Activated CD8-positive, alpha-beta T cell treated with anti-CD3 and anti-CD28 coated beads, Interleukin-2, amount 10 ng/mL, durations not matched to agents 7 days and 5 days (primary cell): Measurements from ENCODE around the gene PCBP1. TPM values are rescaled to one million over a fixed set of nuclear protein-coding genes. Genes with fewer than 3 reads are reported as not detected.
A peak's percentile ranks its signal among the peaks of the same experiment; 100 is the strongest.
"Not testable (repeated sequence)": the region's sequence is repeated elsewhere in the genome, so short reads cannot be mapped to it uniquely, and the experiment has no call there.

Experiments
- ATAC-seq: fragments of 150-1000 bp; cut with Tn5 transposase; one replicate; pipeline ENCODE4 v1.10.0; 2021; ENCODE audit warnings: moderate library complexity
- CTCF ChIA-PET: fragments of 350-600 bp; sonication (Branson Sonifier 250); formaldehyde crosslinking; loops from one replicate; lab custom pipeline; 2021; ENCODE audit warnings: antibody characterized with exemption; lab: Charles Lee
- POLR2A ChIA-PET: fragments of 350-600 bp; sonication (Branson Sonifier 250); formaldehyde crosslinking; loops from one replicate; lab custom pipeline; 2021; ENCODE audit warnings: antibody characterized with exemption; lab: Charles Lee
- DNase-seq: peaks from one replicate; pipeline ENCODE4 v3.0.0-alpha.2; 2020
- H3K27ac Mint-ChIP-seq: one replicate; pipeline ENCODE4 v1.8.0; 2021; ENCODE audit warnings: mild to moderate bottlenecking, mixed read lengths
- H3K27me3 Mint-ChIP-seq: one replicate; pipeline ENCODE4 v1.8.0; 2021; ENCODE audit warnings: low read depth, mixed read lengths
- H3K36me3 Mint-ChIP-seq: one replicate; pipeline ENCODE4 v1.8.0; 2021; ENCODE audit warnings: low read depth, mixed read lengths
- H3K4me1 Mint-ChIP-seq: one replicate; pipeline ENCODE4 v1.8.0; 2021; ENCODE audit warnings: low read depth, mixed read lengths
- H3K4me3 Mint-ChIP-seq: one replicate; pipeline ENCODE4 v1.8.0; 2021; ENCODE audit warnings: mild to moderate bottlenecking, mixed read lengths
- H3K9me3 Mint-ChIP-seq: one replicate; pipeline ENCODE4 v1.8.0; 2022; ENCODE audit warnings: mixed read lengths; ENCODE audit not compliant: insufficient read depth
- total RNA-seq, 2 experiments: library from RNA; stranded (reverse); gene quantifications; one replicate each; pipeline ENCODE4 v1.2.3, GENCODE V29; 2021

The PCBP1 gene
- total RNA-seq, 2 experiments from 2014 or later, result 516 to 518 TPM

GRCh38 chr2:70049255-70049654 is 38.0 kb upstream of the PCBP1 start:
- no peak for DNase-seq
- H3K9me3 Mint-ChIP-seq, result no peaks in the 10 kb centered on the region
- H3K4me3 Mint-ChIP-seq, result no peak overlapping the region
- no peak overlapping the region for H3K27ac Mint-ChIP-seq
- ATAC-seq, result no peak
- H3K27me3 Mint-ChIP-seq, result no peaks in the 10 kb centered on the region
- H3K4me1 Mint-ChIP-seq, result peaks cover 32% of the 10 kb centered on the region
- ChIA-PET CTCF (interaction anchor here (0.8 kb wide), 1 partner anchor 19 kb away, joined by 3 read pairs; no protein-coding TSS in a partner anchor), POLR2A (interaction anchor here (1.1 kb wide), 1 partner anchor 98 kb away, joined by 3 read pairs; no protein-coding TSS in a partner anchor)
- H3K36me3 Mint-ChIP-seq, result peaks cover 59% of the 10 kb centered on the region

- no peaks in the 10 kb centered on the region for H3K27me3 Mint-ChIP-seq
- H3K27ac Mint-ChIP-seq, result no peak overlapping the region
- DNase-seq (no peak), ATAC-seq (no peak)
- peaks cover 58% of the 10 kb centered on the region for H3K36me3 Mint-ChIP-seq
- H3K4me1 Mint-ChIP-seq, result peaks cover 17% of the 10 kb centered on the region
- CTCF ChIA-PET, result interaction anchor here (1.2 kb wide), 1 partner anchor 20 kb away, joined by 4 read pairs; no protein-coding TSS in a partner anchor
- no peak overlapping the region for H3K4me3 Mint-ChIP-seq
- POLR2A ChIA-PET, result no interaction called here
- H3K9me3 Mint-ChIP-seq, result no peaks in the 10 kb centered on the region
Observed at GRCh38 chr2:70050631-70051425, 36.4 kb upstream of the PCBP1 start.

DNA sequence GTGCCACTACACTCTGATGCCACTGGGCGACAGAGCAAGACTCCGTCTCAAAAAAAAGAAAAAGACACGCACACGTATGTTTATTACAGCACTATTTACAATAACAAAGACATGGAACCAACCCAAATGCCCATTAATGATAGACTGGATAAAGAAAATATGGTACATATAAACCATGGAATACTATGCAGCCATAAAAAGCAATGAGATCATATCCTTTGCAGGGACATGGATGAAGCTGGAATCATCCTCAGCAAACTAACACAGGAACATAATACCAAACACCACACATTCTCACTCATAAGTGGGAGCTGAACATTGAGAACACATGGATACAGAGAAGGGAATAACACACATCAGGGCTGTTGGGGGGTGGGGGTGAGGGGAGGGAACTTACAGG is 32.0 kb upstream of the PCBP1 start:
- CTCF ChIA-PET, H3K27me3 Mint-ChIP-seq, POLR2A ChIA-PET, H3K4me1 Mint-ChIP-seq, H3K27ac Mint-ChIP-seq, DNase-seq, H3K4me3 Mint-ChIP-seq, ATAC-seq, H3K9me3 Mint-ChIP-seq: not testable (repeated sequence)
- peaks cover 42% of the 10 kb centered on the region for H3K36me3 Mint-ChIP-seq

- peaks cover 20% of the 10 kb centered on the region for H3K36me3 Mint-ChIP-seq
- no peak overlapping the region for H3K4me3 Mint-ChIP-seq
- ChIA-PET POLR2A (interaction anchor here (1.6 kb wide), 1 partner anchor 147 kb away, joined by 4 read pairs; no protein-coding TSS in a partner anchor), CTCF (interaction anchor here (3.8 kb wide), 2 partner anchors 81 to 147 kb away, joined by 19 to 42 read pairs; partner anchors contain the start of gene MXD1)
- no peaks in the 10 kb centered on the region for H3K9me3 Mint-ChIP-seq
- no peak for ATAC-seq
- no peak for DNase-seq
- H3K4me1 Mint-ChIP-seq, result peaks cover 1% of the 10 kb centered on the region
- no peaks in the 10 kb centered on the region for H3K27me3 Mint-ChIP-seq
- no peak overlapping the region for H3K27ac Mint-ChIP-seq
Observed at GRCh38 chr2:70061317-70061716, 26.0 kb upstream of the PCBP1 start.

DNA sequence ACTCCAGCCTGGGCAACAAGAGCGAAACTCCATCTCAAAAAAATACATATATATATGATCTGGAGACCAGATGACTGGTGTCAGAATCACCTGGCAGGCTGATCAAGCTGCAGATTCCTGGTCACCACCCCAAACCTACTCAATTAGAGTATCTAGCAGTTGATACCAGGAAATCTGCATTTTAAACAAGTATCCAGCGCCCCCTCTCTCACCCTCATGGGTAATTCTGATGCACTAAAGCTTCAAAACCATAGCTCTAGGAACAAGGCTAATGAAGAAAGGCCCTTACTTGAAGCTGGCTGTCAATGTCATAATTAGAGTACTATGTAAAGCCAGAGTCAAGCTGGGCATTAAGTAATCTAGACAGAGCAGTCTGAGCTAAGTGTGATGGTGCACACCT is 25.0 kb upstream of the PCBP1 start:
- CTCF ChIA-PET, result interaction anchor here (1.0 to 3.8 kb wide), 11 partner anchors 9 to 337 kb away, joined by 3 to 42 read pairs (median 5); partner anchors contain the start of gene MXD1

GRCh38 chr2:70068119-70068518 is 19.2 kb upstream of the PCBP1 start:
- Mint-ChIP-seq H3K9me3 (no peaks in the 10 kb centered on the region), H3K36me3 (peaks cover 29% of the 10 kb centered on the region), H3K27me3 (no peaks in the 10 kb centered on the region), H3K27ac (peak overlapping the region; percentile 87), H3K4me3 (peak overlapping the region; percentile 55), H3K4me1 (peaks cover 40% of the 10 kb centered on the region)
- ATAC-seq (no peak), DNase-seq (no peak)
- POLR2A ChIA-PET, result interaction anchor here (0.6 to 4.1 kb wide), 8 partner anchors 17 to 156 kb away, joined by 3 to 23 read pairs (median 4); partner anchors contain the start of gene MXD1
- CTCF ChIA-PET, result interaction anchor here (1.0 to 6.9 kb wide), 11 partner anchors 9 to 343 kb away, joined by 3 to 142 read pairs (median 6); partner anchors contain the start of genes MXD1 and SNRNP27

More for the DNA sequence above, 25.0 kb upstream of the PCBP1 start:
- H3K36me3 Mint-ChIP-seq, result peaks cover 24% of the 10 kb centered on the region
- H3K27ac Mint-ChIP-seq, result no peak overlapping the region
- H3K27me3 Mint-ChIP-seq, result no peaks in the 10 kb centered on the region
- no peak for ATAC-seq
- no peak overlapping the region for H3K4me3 Mint-ChIP-seq
- H3K4me1 Mint-ChIP-seq, result peaks cover 5% of the 10 kb centered on the region
- peak; percentile 41 for DNase-seq
- no peaks in the 10 kb centered on the region for H3K9me3 Mint-ChIP-seq
- POLR2A ChIA-PET, result interaction anchor here (1.6 kb wide), 1 partner anchor 148 kb away, joined by 4 read pairs; no protein-coding TSS in a partner anchor

GRCh38 chr2:70069049-70069448 is 18.2 kb upstream of the PCBP1 start:
- DNase-seq, result peak; percentile 79
- peak overlapping the region; percentile 55 for H3K4me3 Mint-ChIP-seq
- ATAC-seq, result peak; percentile 90
- POLR2A ChIA-PET, result interaction anchor here (0.7 to 4.1 kb wide), 12 partner anchors 10 to 157 kb away, joined by 3 to 23 read pairs (median 4); partner anchors contain the start of genes MXD1 and PCBP1
- H3K9me3 Mint-ChIP-seq, result no peaks in the 10 kb centered on the region
- peak overlapping the region; percentile 87 for H3K27ac Mint-ChIP-seq
- no peaks in the 10 kb centered on the region for H3K27me3 Mint-ChIP-seq
- peaks cover 44% of the 10 kb centered on the region for H3K4me1 Mint-ChIP-seq
- CTCF ChIA-PET, result interaction anchor here (0.7 to 6.9 kb wide), 16 partner anchors 10 to 344 kb away, joined by 3 to 142 read pairs (median 4); partner anchors contain the start of genes MXD1 and SNRNP27
- peaks cover 35% of the 10 kb centered on the region for H3K36me3 Mint-ChIP-seq

GRCh38 chr2:70070542-70071268 is 16.6 kb upstream of the PCBP1 start:
- peak overlapping the region; percentile 57 for H3K4me3 Mint-ChIP-seq
- no peaks in the 10 kb centered on the region for H3K9me3 Mint-ChIP-seq
- H3K27me3 Mint-ChIP-seq, result no peaks in the 10 kb centered on the region
- ATAC-seq (peak; percentile 80), DNase-seq (peak; percentile 81)
- POLR2A ChIA-PET, result interaction anchor here (0.6 to 4.1 kb wide), 16 partner anchors 9 to 453 kb away, joined by 3 to 23 read pairs (median 4); partner anchors contain the start of genes C2orf42 and MXD1
- H3K27ac Mint-ChIP-seq, result peak overlapping the region; percentile 87
- peaks cover 36% of the 10 kb centered on the region for H3K36me3 Mint-ChIP-seq
- CTCF ChIA-PET, result interaction anchor here (0.6 to 6.9 kb wide), 41 partner anchors 8 to 346 kb away, joined by 3 to 142 read pairs (median 4); partner anchors contain the start of gene MXD1
- peaks cover 47% of the 10 kb centered on the region for H3K4me1 Mint-ChIP-seq

GRCh38 chr2:70073493-70073892 is 13.8 kb upstream of the PCBP1 start:
- DNase-seq, result no peak
- no peak overlapping the region for H3K4me3 Mint-ChIP-seq
- H3K27ac Mint-ChIP-seq, result peak overlapping the region; percentile 53
- ChIA-PET CTCF (interaction anchor here (0.7 to 6.9 kb wide), 5 partner anchors 10 to 161 kb away, joined by 3 to 98 read pairs (median 11); no protein-coding TSS in a partner anchor), POLR2A (interaction anchor here (0.9 to 1.8 kb wide), 3 partner anchors 12 to 160 kb away, joined by 4 to 12 read pairs (median 4); no protein-coding TSS in a partner anchor)
- H3K36me3 Mint-ChIP-seq, result peaks cover 38% of the 10 kb centered on the region
- H3K9me3 Mint-ChIP-seq, result no peaks in the 10 kb centered on the region
- H3K27me3 Mint-ChIP-seq, result no peaks in the 10 kb centered on the region
- peaks cover 44% of the 10 kb centered on the region for H3K4me1 Mint-ChIP-seq
- no peak for ATAC-seq

- H3K9me3 Mint-ChIP-seq, result no peaks in the 10 kb centered on the region
- H3K36me3 Mint-ChIP-seq, result peaks cover 59% of the 10 kb centered on the region
- H3K4me1 Mint-ChIP-seq, result peaks cover 43% of the 10 kb centered on the region
- POLR2A ChIA-PET, result interaction anchor here (0.6 to 2.8 kb wide), 3 partner anchors 9 to 164 kb away, joined by 3 to 10 read pairs (median 9); partner anchors contain the start of gene MXD1
- H3K27ac Mint-ChIP-seq, result peak overlapping the region; percentile 31
- peak; percentile 50 for ATAC-seq
- H3K27me3 Mint-ChIP-seq, result no peaks in the 10 kb centered on the region
- H3K4me3 Mint-ChIP-seq, result no peak overlapping the region
- CTCF ChIA-PET, result interaction anchor here (1.4 to 4.2 kb wide), 4 partner anchors 8 to 166 kb away, joined by 5 to 16 read pairs (median 8); no protein-coding TSS in a partner anchor
- DNase-seq, result no peak
Observed at GRCh38 chr2:70078384-70078783, 8.9 kb upstream of the PCBP1 start.
